NB4 (cell line): ENCODE measurements around the gene GH1.
"Not testable (repeated sequence)": the region's sequence is repeated elsewhere in the genome, so short reads cannot be mapped to it uniquely, and the experiment has no call there.

Experiments
- DNase-seq: peaks from one replicate; pipeline ENCODE4 v3.0.0; 2010; ENCODE audit warnings: low read depth
- H3K4me3 ChIP-seq: one replicate; pipeline ENCODE4 v1.5.1; 2011; ENCODE audit warnings: mild to moderate bottlenecking, low read depth, low read length, moderate library complexity
- CTCF ChIP-seq: IDR thresholded peaks from one replicate; pipeline ENCODE4 v1.5.1; 2012; ENCODE audit warnings: low read depth, low read length
- MAX ChIP-seq: IDR thresholded peaks from 2 replicates; pipeline ENCODE4 v1.6.1; 2011; ENCODE audit warnings: low read depth, low read length
- MYC ChIP-seq: IDR thresholded peaks from 2 replicates; pipeline ENCODE4 v1.6.1; 2011; ENCODE audit warnings: low read depth, low read length
- POLR2A ChIP-seq: IDR thresholded peaks from 2 replicates; pipeline ENCODE4 v1.6.1; 2011; ENCODE audit warnings: mild to moderate bottlenecking; ENCODE audit not compliant: insufficient read length; ENCODE audit errors: extremely low read depth

GH1 gene

GRCh38 chr17:63925615-63926014, 7.0 kb upstream of the GH1 start:
- no peak overlapping the region for H3K4me3 ChIP-seq
- TF ChIP-seq MYC: no peak
- TF ChIP-seq MAX: no peak
- TF ChIP-seq POLR2A: no peak
- no peak for TF ChIP-seq CTCF
- peak; percentile 55 for DNase-seq

- not testable (repeated sequence) for DNase-seq
Observed at GRCh38 chr17:63922402-63922801, 3.8 kb upstream of the GH1 start.

GRCh38 chr17:63920779-63921178, 2.1 kb upstream of the GH1 start:
- not testable (repeated sequence) for DNase-seq, H3K4me3 ChIP-seq

More at GRCh38 chr17:63922402-63922801, 3.8 kb upstream of the GH1 start:
- not testable (repeated sequence) for H3K4me3 ChIP-seq

- not testable (repeated sequence) for H3K4me3 ChIP-seq, DNase-seq
Observed at GRCh38 chr17:63920050-63920449, 1.4 kb upstream of the GH1 start.

- TF ChIP-seq MYC: no peak
- peak; percentile 88 for TF ChIP-seq CTCF
- peak; percentile 76 for DNase-seq
- no peak overlapping the region for H3K4me3 ChIP-seq
Observed at GRCh38 chr17:63919311-63919723, 678 bp upstream of the GH1 start.

GRCh38 chr17:63918305-63918704, 334 bp downstream of the GH1 start:
- H3K4me3 ChIP-seq: no peak overlapping the region
- TF ChIP-seq CTCF: no peak
- TF ChIP-seq MAX: no peak
- no peak for TF ChIP-seq MYC
- no peak for TF ChIP-seq POLR2A
- no peak for DNase-seq

- no peak for DNase-seq
- no peak overlapping the region for H3K4me3 ChIP-seq
- TF ChIP-seq POLR2A (no peak), MAX (no peak), CTCF (no peak), MYC (no peak)
Observed at GRCh38 chr17:63917646-63918045, 993 bp downstream of the GH1 start.

GRCh38 chr17:63917206-63917605, 1.4 kb downstream of the GH1 start:
- not testable (repeated sequence) for DNase-seq, H3K4me3 ChIP-seq
